Transverse colon (tissue), 4 donors: ENCODE results near the gene NOL3.

Experiments
- CTCF ChIP-seq, 5 experiments: fragments of 200-600 bp in 3 of 5; fragments of 450-650 bp in 2 of 5; sonication (generic) in 3 of 5; IDR thresholded peaks; 1 replicate in 2 of 5; 2 replicates in 3 of 5; pipeline ENCODE4 v1.5.1; 2016 to 2017; ENCODE audit warnings: antibody characterized with exemption in 5 of 5, inconsistent platforms in 3 of 5, mild to moderate bottlenecking in 2 of 5, moderate library complexity in 1 of 5
- EP300 ChIP-seq: sonication (generic); formaldehyde crosslinking; IDR thresholded peaks from one replicate; pipeline ENCODE4 v1.6.1; 2017; ENCODE audit warnings: antibody characterized with exemption, low read depth
- POLR2A ChIP-seq: fragments of 450-650 bp; IDR thresholded peaks from one replicate; pipeline ENCODE4 v1.6.1; 2016; ENCODE audit warnings: antibody characterized with exemption, mild to moderate bottlenecking, moderate library complexity
- POLR2AphosphoS5 ChIP-seq, 3 donors: sonication (generic); formaldehyde crosslinking; IDR thresholded peaks; one replicate each; pipeline ENCODE4 v1.6.1; 2016; ENCODE audit warnings: antibody characterized with exemption in 3 of 3

DNA sequence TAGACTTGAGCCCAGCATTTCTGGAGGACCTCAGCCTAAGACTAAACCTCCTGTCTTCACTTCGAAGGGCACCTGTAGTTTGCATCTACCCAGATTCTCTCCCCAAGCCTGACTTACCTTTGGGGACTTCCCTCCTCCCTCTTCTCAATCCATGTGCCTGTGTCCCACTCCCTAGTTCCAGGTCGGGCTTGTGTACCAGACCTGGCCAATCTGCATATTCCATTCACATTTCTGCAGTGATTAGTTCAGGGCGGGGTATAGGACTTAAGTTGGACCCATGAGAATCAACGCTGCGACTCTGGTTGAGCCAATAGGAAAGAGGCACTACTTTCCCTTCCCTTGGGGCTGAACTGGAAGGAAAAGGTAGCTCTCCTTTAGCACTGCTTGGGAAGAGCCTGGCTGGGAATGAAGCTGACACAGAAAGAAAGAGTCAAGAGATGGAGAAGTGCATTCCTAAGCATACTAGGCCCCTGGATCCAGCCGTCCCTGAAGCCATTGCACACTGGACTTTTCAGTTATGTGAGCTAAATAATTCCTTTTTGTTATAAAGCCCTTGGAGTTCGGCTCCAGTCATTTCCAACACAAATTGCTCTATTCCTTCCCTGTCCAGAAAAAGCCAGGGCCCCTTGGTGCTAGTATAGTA, 13.1 kb upstream of the NOL3 start:
- TF ChIP-seq CTCF (IDR thresholded peaks at IDR 0.05) (no peak), POLR2AphosphoS5 (IDR thresholded peaks at IDR 0.05) (no peak), POLR2A (no peak), EP300 (no peak)
